ENCODE data around the gene KRT35. TPM values are rescaled to one million over a fixed set of nuclear protein-coding genes. Genes with fewer than 3 reads are reported as not detected.

KRT35 gene
- total and polyA plus RNA-seq, 10 donors = 0.19 TPM; not detected in 8

DNA sequence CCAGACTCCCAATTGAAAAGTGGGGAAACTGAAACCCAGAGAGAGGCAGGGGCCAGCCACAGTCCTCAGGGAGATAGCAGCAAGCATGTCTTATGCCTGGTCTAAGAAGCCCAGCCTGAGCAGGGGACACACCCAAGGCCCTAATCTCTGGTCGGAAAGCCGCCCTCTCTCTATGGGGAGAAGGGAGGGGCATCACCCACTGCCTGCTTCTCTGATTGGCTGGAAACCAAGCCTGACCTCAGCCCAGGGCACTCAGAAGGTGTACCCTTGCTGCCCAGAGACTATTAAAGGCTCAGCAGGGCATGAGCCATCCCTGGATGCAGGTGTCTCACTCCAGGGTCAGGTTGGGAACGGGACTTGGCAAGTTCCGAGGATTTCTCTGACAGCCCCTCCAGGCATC, 30.2 kb upstream of the KRT35 start:
- no peak overlapping the region for H3K4me3 ChIP-seq
- no peak for DNase-seq

DNA sequence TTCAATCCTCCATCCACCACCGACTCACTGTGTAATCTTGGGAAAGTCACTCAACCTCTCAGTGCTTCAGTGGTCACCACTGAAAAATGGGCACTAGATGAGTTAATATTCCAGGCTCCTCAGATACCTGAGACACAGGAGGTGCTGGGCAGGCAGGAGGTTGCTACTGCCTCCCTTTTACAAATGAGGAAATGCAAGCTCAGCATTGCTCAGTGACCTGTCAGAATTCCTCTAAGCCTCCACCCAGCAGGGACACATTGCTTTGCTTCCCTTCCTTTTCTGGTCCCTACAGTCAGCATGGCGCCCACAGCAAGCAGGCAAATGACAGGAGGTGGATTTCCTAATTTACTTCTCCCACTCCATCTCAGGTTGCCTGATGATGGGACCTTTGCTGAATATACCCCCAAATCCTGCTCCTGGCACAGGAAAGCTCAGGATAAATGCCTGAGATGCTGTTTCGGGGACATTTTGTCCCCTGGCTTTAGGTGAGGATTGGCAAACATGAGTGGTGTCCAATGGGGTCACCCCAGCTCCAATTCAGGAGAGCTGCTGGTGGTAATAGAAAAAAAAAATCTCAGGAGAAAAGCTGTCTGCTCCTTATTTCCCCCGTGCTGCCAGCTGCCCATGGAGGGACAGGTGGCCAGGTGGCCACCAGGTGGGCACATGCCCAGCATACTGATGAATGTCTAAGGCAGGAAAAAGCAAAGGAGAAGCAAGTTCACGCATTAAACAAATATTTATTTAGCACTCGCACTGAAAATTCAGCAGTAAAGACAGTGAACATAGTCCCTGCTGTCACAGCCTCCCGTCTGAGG, 29.5 kb upstream of the KRT35 start:
- no peaks in the 10 kb centered on the region for H3K9me3 ChIP-seq
- H3K36me3 ChIP-seq = no peaks in the 10 kb centered on the region
- no peak overlapping the region for H3K4me3 ChIP-seq
- no peak for TF ChIP-seq POLR2AphosphoS5 (IDR thresholded peaks at IDR 0.05)
- TF ChIP-seq POLR2A (IDR thresholded peaks at IDR 0.05) = no peak
- TF ChIP-seq, protein P1, sequence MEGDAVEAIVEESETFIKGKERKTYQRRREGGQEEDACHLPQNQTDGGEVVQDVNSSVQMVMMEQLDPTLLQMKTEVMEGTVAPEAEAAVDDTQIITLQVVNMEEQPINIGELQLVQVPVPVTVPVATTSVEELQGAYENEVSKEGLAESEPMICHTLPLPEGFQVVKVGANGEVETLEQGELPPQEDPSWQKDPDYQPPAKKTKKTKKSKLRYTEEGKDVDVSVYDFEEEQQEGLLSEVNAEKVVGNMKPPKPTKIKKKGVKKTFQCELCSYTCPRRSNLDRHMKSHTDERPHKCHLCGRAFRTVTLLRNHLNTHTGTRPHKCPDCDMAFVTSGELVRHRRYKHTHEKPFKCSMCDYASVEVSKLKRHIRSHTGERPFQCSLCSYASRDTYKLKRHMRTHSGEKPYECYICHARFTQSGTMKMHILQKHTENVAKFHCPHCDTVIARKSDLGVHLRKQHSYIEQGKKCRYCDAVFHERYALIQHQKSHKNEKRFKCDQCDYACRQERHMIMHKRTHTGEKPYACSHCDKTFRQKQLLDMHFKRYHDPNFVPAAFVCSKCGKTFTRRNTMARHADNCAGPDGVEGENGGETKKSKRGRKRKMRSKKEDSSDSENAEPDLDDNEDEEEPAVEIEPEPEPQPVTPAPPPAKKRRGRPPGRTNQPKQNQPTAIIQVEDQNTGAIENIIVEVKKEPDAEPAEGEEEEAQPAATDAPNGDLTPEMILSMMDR (IDR thresholded peaks at IDR 0.05 in 8 of 11, conservative IDR thresholded peaks at IDR 0.05 in 3 of 11) = no peak
- H3K27ac ChIP-seq = no peak overlapping the region
- intact Hi-C loops (cut with DNase I; ENCODE audit: low total_unique reads) = no loop called here
- H3K27me3 ChIP-seq (replicated peaks in 1 of 7) = peaks cover 0 to 6% (median 0%) of the 10 kb centered on the region in 7 donors
- peaks cover 0 to 8% (median 3%) of the 10 kb centered on the region in 6 donors for H3K4me1 ChIP-seq
- DNase-seq = no peak
- WGBS, 5 donors = 79 to 90% (median 85%) methylated on average over 7 of the region's 7 CpGs

More for the DNA sequence above, 30.2 kb upstream of the KRT35 start:
- H3K27me3 ChIP-seq (replicated peaks in 1 of 7) = peaks cover 0 to 6% (median 0%) of the 10 kb centered on the region in 7 donors
- peaks cover 0 to 8% (median 3%) of the 10 kb centered on the region in 6 donors for H3K4me1 ChIP-seq
- intact Hi-C loops (cut with DNase I; ENCODE audit: low total_unique reads) = no loop called here
- H3K27ac ChIP-seq = no peak overlapping the region
- TF ChIP-seq POLR2A (IDR thresholded peaks at IDR 0.05) (no peak), POLR2AphosphoS5 (IDR thresholded peaks at IDR 0.05) (no peak)
- WGBS, 5 donors = 82 to 89% (median 85%) methylated on average over 4 of the region's 4 CpGs; no CpG with 5 or more reads in 1 of the 5 donors
- H3K9me3 ChIP-seq = no peaks in the 10 kb centered on the region
- H3K36me3 ChIP-seq = no peaks in the 10 kb centered on the region

DNA sequence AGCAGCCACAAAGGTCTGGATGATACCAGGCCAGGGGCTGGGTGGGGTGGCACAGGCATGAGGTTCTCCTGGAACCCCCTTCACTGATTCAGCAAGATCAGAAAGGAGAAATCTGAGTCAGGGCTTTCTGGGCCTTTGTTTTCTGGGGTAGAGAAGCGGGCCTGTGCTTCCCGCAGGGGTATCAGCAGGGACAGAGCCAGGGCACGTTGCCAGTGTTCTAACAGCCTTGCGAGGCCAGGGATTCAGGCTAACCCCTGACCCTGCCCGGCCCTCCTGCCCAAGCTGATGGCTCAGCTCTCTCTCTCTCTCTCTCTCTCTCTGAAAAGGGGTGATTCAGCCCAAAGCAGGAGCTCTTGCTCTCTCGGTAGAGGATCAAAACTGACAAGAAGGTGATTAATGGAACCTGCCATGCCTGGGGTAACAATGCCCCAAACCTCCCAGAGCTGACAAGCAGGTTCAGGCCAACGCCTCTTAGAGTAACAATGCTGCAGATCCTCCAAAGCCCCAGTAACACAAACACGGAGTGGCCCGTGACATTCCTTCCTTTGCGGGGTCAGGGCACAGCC, 26.4 kb upstream of the KRT35 start:
- no peak overlapping the region for H3K4me3 ChIP-seq
- TF ChIP-seq POLR2AphosphoS5 (IDR thresholded peaks at IDR 0.05) (no peak), POLR2A (IDR thresholded peaks at IDR 0.05) (no peak)
- 48 to 66% (median 66%) methylated on average over 8 to 10 of the region's 10 CpGs for WGBS, 5 donors
- peak overlapping the region in 1 of 8 donors; percentile 13 for H3K27ac ChIP-seq
- H3K4me1 ChIP-seq = peaks cover 0 to 2% (median under 1%) of the 10 kb centered on the region in 6 donors
- intact Hi-C loops (cut with DNase I; ENCODE audit: low total_unique reads) = no loop called here
- H3K9me3 ChIP-seq = no peaks in the 10 kb centered on the region
- no peaks in the 10 kb centered on the region for H3K36me3 ChIP-seq
- peaks cover 0 to 6% (median 0%) of the 10 kb centered on the region in 7 donors for H3K27me3 ChIP-seq (replicated peaks in 1 of 7)
- no peak for DNase-seq

DNA sequence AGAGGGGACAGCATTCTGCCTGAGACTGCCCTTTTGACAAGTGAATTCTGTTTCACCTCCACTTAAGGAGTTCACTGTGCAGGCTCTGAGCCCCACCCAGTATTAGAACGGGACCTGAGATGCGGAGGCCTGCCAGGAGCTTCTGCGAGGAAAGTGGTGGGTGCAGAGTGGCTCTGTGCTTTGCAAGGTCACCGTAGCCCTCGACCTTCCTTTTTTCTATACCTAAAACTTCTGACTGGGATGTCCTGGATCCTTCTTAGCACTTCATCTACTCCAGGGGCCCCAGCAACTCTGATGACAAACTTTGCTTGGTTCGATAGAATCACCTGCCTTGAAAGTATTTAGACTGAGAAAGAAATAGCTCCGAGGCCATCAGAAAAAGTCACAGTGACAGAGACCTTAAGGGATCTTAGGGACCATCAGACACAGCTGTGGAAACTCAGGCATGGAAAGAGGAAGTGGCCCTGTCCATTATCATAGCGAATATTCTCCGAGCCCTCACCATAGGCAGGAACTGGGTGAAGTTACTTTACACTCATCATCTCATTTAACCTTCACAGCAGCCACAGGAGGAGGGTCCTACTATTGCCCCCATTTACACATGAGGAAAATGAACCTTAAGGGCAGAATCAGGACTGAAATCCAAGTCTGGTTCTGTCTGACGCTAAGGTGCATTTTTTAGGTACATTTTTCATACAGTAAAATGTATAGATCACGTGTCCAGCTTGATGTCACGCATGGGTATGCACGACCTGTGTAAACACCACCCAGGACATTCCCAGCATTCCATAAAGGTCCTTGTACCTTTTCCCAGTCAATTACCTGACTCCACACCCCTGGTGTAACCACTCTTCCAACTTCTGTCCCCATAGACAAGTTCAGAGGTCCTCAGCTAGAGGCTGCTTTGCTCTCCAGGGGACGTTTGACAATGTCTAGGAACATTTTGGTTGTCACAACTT, 25.1 kb upstream of the KRT35 start:
- intact Hi-C loops (cut with DNase I; ENCODE audit: low total_unique reads) = no loop called here
- no peak overlapping the region for H3K4me3 ChIP-seq
- no peak for DNase-seq
- TF ChIP-seq, protein P1 (IDR thresholded peaks at IDR 0.05 in 8 of 11, conservative IDR thresholded peaks at IDR 0.05 in 3 of 11) = no peak
- TF ChIP-seq POLR2AphosphoS5 (IDR thresholded peaks at IDR 0.05) (no peak), POLR2A (IDR thresholded peaks at IDR 0.05) (no peak)
- no peaks in the 10 kb centered on the region for H3K9me3 ChIP-seq
- peaks cover 0 to under 1% (median 0%) of the 10 kb centered on the region in 7 donors for H3K27me3 ChIP-seq (replicated peaks in 1 of 7)
- no peak overlapping the region for H3K27ac ChIP-seq
- WGBS, 5 donors = 69 to 77% (median 72%) methylated on average over 14 of the region's 14 CpGs
- H3K36me3 ChIP-seq = no peaks in the 10 kb centered on the region
- H3K4me1 ChIP-seq = no peaks in the 10 kb centered on the region

Data from spleen (tissue), 11 donors.